ENCODE data around the gene COL4A2. TPM values are rescaled to one million over a fixed set of nuclear protein-coding genes. Genes with fewer than 3 reads are reported as not detected.
A peak's percentile ranks its signal among the peaks of the same experiment; 100 is the strongest.

COL4A2 gene
- total and polyA plus RNA-seq, 12 donors: 70.9 to 1,589 (median 171) TPM

DNA sequence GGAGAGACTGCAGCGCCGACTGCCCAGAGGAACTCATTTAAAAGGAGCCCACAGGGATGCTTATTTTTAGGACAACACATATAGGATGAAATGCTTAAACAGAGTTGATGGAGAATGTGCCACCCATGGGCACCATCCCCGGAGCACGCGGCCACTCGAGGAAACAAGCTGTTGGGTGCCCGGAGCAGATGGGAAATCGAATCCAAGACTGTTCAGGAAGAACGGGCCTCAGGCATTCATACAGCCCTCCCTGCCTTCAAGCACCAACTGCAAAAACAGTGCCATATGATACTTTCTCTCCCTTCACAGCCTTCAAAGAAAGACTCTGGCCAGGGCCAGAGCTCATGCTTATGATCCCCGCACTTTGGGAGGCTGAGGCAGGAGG, 214.2 kb downstream of the COL4A2 start:
- H3K27me3 ChIP-seq: no peaks in the 10 kb centered on the region
- H3K4me1 ChIP-seq (replicated peaks in 1 of 2): peaks cover 34 to 62% of the 10 kb centered on the region in 2 donors
- peak overlapping the region; percentile 34 to 95 (median 71) for H3K27ac ChIP-seq
- no peak for TF ChIP-seq POLR2A (IDR thresholded peaks at IDR 0.05)
- TF ChIP-seq, protein P1, sequence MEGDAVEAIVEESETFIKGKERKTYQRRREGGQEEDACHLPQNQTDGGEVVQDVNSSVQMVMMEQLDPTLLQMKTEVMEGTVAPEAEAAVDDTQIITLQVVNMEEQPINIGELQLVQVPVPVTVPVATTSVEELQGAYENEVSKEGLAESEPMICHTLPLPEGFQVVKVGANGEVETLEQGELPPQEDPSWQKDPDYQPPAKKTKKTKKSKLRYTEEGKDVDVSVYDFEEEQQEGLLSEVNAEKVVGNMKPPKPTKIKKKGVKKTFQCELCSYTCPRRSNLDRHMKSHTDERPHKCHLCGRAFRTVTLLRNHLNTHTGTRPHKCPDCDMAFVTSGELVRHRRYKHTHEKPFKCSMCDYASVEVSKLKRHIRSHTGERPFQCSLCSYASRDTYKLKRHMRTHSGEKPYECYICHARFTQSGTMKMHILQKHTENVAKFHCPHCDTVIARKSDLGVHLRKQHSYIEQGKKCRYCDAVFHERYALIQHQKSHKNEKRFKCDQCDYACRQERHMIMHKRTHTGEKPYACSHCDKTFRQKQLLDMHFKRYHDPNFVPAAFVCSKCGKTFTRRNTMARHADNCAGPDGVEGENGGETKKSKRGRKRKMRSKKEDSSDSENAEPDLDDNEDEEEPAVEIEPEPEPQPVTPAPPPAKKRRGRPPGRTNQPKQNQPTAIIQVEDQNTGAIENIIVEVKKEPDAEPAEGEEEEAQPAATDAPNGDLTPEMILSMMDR (IDR thresholded peaks at IDR 0.05): no peak
- H3K4me3 ChIP-seq: no peak overlapping the region
- DNase-seq: no peak
- peaks cover 0 to 10% of the 10 kb centered on the region in 2 donors for H3K36me3 ChIP-seq (replicated peaks in 1 of 2)
- WGBS, 4 donors: 50 to 67% (median 61%) methylated on average over 10 of the region's 10 CpGs
- no peaks in the 10 kb centered on the region for H3K9me3 ChIP-seq (replicated peaks in 1 of 3)
- intact Hi-C loops (cut with DNase I): no loop called here

DNA sequence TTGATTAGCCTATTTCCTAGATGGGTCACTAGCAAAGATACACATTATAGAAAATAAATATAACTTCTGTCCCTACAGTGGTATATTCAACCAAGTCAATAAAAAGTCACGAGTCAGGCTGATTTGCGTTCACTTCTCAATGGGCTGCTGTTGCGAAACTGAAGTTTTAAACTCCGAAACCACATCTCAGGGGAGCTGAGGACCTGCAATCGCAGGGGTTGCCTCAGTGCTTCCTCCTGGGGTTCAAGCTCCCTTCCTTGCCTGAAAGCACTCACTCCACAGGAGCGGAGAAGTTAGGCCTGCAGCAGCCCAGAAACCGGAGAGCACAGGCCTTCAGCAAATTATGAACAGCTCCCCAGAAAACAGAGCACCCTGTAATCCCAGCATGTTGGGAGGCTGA, 214.9 kb downstream of the COL4A2 start:
- intact Hi-C loops (cut with DNase I): no loop called here
- peak in 4 of 7 donors; percentile 19 to 54 (median 45) for DNase-seq

DNA sequence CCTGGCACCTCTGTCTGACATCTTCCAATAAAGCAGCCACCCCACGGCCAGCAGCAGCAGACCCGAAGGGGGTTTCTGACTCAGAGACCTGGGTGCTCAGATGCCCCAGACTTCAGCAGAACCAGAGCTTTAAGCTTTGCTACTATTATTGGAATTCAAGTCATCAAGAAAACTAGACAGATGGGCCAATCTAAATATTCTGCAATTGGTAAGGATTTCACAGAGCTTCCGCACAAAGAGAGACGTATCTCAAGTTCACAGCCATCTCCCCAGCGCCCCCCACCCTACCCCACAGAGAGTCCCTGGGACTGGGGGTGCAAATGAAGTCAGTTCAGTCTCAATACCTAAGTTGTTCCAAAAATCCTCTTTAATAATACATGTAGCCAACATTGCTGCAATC, 215.6 kb downstream of the COL4A2 start:
- no peaks in the 10 kb centered on the region for H3K27me3 ChIP-seq
- TF ChIP-seq, protein P1 (IDR thresholded peaks at IDR 0.05): no peak
- no peak for TF ChIP-seq POLR2A (IDR thresholded peaks at IDR 0.05)
- peaks cover 45 to 73% of the 10 kb centered on the region in 2 donors for H3K4me1 ChIP-seq (replicated peaks in 1 of 2)
- peak overlapping the region in 3 of 5 donors; percentile 27 to 80 (median 70) for H3K27ac ChIP-seq
- 78 to 92% (median 83%) methylated on average over 5 of the region's 5 CpGs for WGBS, 4 donors
- peaks cover 0 to 10% of the 10 kb centered on the region in 2 donors for H3K36me3 ChIP-seq (replicated peaks in 1 of 2)
- no peak for DNase-seq
- no peak overlapping the region for H3K4me3 ChIP-seq
- intact Hi-C loops (cut with DNase I): no loop called here
- no peaks in the 10 kb centered on the region for H3K9me3 ChIP-seq (replicated peaks in 1 of 3)

More for the DNA sequence above, 214.9 kb downstream of the COL4A2 start:
- peak overlapping the region in 4 of 5 donors; percentile 70 to 95 (median 76) for H3K27ac ChIP-seq
- H3K27me3 ChIP-seq: no peaks in the 10 kb centered on the region
- H3K36me3 ChIP-seq (replicated peaks in 1 of 2): peaks cover 0 to 10% of the 10 kb centered on the region in 2 donors
- H3K4me3 ChIP-seq: no peak overlapping the region
- peaks cover 41 to 68% of the 10 kb centered on the region in 2 donors for H3K4me1 ChIP-seq (replicated peaks in 1 of 2)
- H3K9me3 ChIP-seq (replicated peaks in 1 of 3): no peaks in the 10 kb centered on the region
- WGBS, 4 donors: 64 to 79% (median 70%) methylated on average over 4 to 7 of the region's 7 CpGs
- TF ChIP-seq, protein P1 (IDR thresholded peaks at IDR 0.05): no peak
- TF ChIP-seq POLR2A (IDR thresholded peaks at IDR 0.05): no peak

DNA sequence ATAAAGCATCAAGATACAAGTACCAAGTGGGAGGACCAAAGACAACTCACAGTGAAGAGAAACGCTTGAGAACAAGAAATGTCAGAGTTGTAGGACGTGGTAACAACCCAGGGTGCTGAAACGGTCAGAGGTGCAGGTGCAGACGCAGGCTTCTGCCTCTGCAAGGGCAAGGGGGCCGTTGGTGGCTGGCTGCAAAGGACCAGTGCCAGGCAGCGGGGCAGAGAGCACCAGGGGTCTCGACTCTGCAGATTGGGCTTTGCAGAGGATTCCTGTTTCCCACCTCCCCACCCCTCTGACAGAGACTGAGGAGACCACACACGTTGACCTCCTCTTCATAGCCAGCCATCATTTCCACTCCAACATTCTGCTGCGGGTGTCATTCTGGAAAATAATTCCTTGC, 216.1 kb downstream of the COL4A2 start:
- TF ChIP-seq POLR2A (IDR thresholded peaks at IDR 0.05): no peak
- TF ChIP-seq, protein P1 (IDR thresholded peaks at IDR 0.05): no peak
- no peaks in the 10 kb centered on the region for H3K27me3 ChIP-seq
- no peaks in the 10 kb centered on the region for H3K9me3 ChIP-seq (replicated peaks in 1 of 3)
- peaks cover 48 to 72% of the 10 kb centered on the region in 2 donors for H3K4me1 ChIP-seq (replicated peaks in 1 of 2)
- 76 to 83% (median 80%) methylated on average over 9 of the region's 9 CpGs for WGBS, 4 donors
- DNase-seq: no peak
- intact Hi-C loops (cut with DNase I): no loop called here
- peak overlapping the region in 2 of 5 donors; percentile 70 to 90 for H3K27ac ChIP-seq
- H3K36me3 ChIP-seq (replicated peaks in 1 of 2): peaks cover 0 to 10% of the 10 kb centered on the region in 2 donors
- H3K4me3 ChIP-seq: no peak overlapping the region
